ENCODE data around the gene UNK.

GRCh38 chr17:75783803-75784472, 668 bp upstream of the UNK start:
- TF ChIP-seq EGR1 (IDR thresholded peaks at IDR 0.05; ENCODE audit: low read depth in 2 of 2) (no peak), JUND (IDR thresholded peaks at IDR 0.05) (no peak)
- TF ChIP-seq, protein P1, sequence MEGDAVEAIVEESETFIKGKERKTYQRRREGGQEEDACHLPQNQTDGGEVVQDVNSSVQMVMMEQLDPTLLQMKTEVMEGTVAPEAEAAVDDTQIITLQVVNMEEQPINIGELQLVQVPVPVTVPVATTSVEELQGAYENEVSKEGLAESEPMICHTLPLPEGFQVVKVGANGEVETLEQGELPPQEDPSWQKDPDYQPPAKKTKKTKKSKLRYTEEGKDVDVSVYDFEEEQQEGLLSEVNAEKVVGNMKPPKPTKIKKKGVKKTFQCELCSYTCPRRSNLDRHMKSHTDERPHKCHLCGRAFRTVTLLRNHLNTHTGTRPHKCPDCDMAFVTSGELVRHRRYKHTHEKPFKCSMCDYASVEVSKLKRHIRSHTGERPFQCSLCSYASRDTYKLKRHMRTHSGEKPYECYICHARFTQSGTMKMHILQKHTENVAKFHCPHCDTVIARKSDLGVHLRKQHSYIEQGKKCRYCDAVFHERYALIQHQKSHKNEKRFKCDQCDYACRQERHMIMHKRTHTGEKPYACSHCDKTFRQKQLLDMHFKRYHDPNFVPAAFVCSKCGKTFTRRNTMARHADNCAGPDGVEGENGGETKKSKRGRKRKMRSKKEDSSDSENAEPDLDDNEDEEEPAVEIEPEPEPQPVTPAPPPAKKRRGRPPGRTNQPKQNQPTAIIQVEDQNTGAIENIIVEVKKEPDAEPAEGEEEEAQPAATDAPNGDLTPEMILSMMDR (IDR thresholded peaks at IDR 0.05; ENCODE audit: low read depth, low read length, missing input control), result no peak
- TF ChIP-seq, protein P2, sequence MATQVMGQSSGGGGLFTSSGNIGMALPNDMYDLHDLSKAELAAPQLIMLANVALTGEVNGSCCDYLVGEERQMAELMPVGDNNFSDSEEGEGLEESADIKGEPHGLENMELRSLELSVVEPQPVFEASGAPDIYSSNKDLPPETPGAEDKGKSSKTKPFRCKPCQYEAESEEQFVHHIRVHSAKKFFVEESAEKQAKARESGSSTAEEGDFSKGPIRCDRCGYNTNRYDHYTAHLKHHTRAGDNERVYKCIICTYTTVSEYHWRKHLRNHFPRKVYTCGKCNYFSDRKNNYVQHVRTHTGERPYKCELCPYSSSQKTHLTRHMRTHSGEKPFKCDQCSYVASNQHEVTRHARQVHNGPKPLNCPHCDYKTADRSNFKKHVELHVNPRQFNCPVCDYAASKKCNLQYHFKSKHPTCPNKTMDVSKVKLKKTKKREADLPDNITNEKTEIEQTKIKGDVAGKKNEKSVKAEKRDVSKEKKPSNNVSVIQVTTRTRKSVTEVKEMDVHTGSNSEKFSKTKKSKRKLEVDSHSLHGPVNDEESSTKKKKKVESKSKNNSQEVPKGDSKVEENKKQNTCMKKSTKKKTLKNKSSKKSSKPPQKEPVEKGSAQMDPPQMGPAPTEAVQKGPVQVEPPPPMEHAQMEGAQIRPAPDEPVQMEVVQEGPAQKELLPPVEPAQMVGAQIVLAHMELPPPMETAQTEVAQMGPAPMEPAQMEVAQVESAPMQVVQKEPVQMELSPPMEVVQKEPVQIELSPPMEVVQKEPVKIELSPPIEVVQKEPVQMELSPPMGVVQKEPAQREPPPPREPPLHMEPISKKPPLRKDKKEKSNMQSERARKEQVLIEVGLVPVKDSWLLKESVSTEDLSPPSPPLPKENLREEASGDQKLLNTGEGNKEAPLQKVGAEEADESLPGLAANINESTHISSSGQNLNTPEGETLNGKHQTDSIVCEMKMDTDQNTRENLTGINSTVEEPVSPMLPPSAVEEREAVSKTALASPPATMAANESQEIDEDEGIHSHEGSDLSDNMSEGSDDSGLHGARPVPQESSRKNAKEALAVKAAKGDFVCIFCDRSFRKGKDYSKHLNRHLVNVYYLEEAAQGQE (IDR thresholded peaks at IDR 0.05), result no peak
